Psoas muscle (tissue), 8 donors: Measurements from ENCODE around the gene RNF44. TPM values are rescaled to one million over a fixed set of nuclear protein-coding genes. Genes with fewer than 3 reads are reported as not detected.
A peak's percentile ranks its signal among the peaks of the same experiment; 100 is the strongest.

Source experiments
- ATAC-seq, 4 donors: fragments of 200-7000 bp; cut with Tn5 transposase; one replicate each; pipeline ENCODE4 v1.9.1; 2020; ENCODE audit warnings: moderate library complexity in 3 of 4, mild to moderate bottlenecking in 2 of 4
- DNase-seq, 2 donors: peaks; one replicate each; pipeline ENCODE4 v3.0.0-alpha.2; 2020
- H3K27ac ChIP-seq: fragments of 200-600 bp; one replicate; pipeline ENCODE4 v1.8.0; 2022
- H3K27me3 ChIP-seq, 3 donors: fragments of 200-600 bp in 1 of 3; one replicate each; pipeline versions ENCODE4 v1.6.1 to v1.8.0; 2013 to 2022; ENCODE audit warnings: low read length in 2 of 3, mild to moderate bottlenecking in 2 of 3, moderate library complexity in 1 of 3; ENCODE audit not compliant: insufficient read depth in 3 of 3
- H3K36me3 ChIP-seq, 2 donors: fragments of 200-600 bp in 1 of 2; one replicate each; pipeline versions ENCODE4 v1.6.1 to v1.8.0; 2013 to 2022; ENCODE audit warnings: low read depth in 1 of 2, mild to moderate bottlenecking in 1 of 2, moderate library complexity in 1 of 2; ENCODE audit not compliant: insufficient read depth in 1 of 2
- H3K4me1 ChIP-seq: fragments of 200-600 bp; one replicate; pipeline ENCODE4 v1.8.0; 2022
- H3K4me3 ChIP-seq: fragments of 200-600 bp; one replicate; pipeline ENCODE4 v1.8.0; 2022; ENCODE audit warnings: mild to moderate bottlenecking
- H3K9me3 ChIP-seq: fragments of 200-600 bp; one replicate; pipeline ENCODE4 v1.8.0; 2022
- WGBS, 3 donors: extraction: QIAGEN DNeasy Blood & Tissue Kit; methylation state at CpG; one replicate each; pipeline versions ENCODE4 v1.1.6 to v1.1.7; 2013; 5-methylcytosine and 5-hydroxymethylcytosine counted together
- intact Hi-C, 2 donors: fragments of 100-400 bp; cut with DNase I; formaldehyde crosslinking; loops; one replicate each; pipeline versions ENCODE4 v1.11.0 to v1.14.2; 2022
- polyA plus RNA-seq, 3 donors: library from polyadenylated mRNA; stranded (reverse); fragments of 200-250 nt; gene quantifications; one replicate each; pipeline ENCODE4 v1.2.3, GENCODE V29; 2013
- total RNA-seq, 4 donors: library from RNA; stranded (reverse); fragmentation: NEBNext Ultra II Directional in 2 of 4; extraction: Animal tissue kit (Norgen Biotek cat#: 25700) in 2 of 4; gene quantifications; one replicate each; pipeline versions ENCODE4 v1.2.1 to v1.2.4, GENCODE V29; 2021 to 2023
- TF ChIP-seq, protein P1 (sequence below): fragments of 200-600 bp; IDR thresholded peaks from one replicate; pipeline ENCODE4 v1.8.0; 2022; ENCODE audit warnings: antibody characterized with exemption
- donor health status: healthy with polysubstance abuse.
- donor health status: DM: no; HTN: no; CAD: no; lungs with moderate emphysema.
- donor health status: Bipolar disorder and iron deficiency.
- donor health status: healthy.
- donor health status: DM: yes; HTN: yes; CAD: no.
- donor health status: DM: no; HTN: no; CAD: no.
- donor health status: DM: no; HTN: no; CAD: no.
- donor health status: DM: yes; HTN: yes; CAD: no.

RNF44 gene
- total and polyA plus RNA-seq, 7 donors: 5.6 to 22.4 (median 14.2) TPM

DNA sequence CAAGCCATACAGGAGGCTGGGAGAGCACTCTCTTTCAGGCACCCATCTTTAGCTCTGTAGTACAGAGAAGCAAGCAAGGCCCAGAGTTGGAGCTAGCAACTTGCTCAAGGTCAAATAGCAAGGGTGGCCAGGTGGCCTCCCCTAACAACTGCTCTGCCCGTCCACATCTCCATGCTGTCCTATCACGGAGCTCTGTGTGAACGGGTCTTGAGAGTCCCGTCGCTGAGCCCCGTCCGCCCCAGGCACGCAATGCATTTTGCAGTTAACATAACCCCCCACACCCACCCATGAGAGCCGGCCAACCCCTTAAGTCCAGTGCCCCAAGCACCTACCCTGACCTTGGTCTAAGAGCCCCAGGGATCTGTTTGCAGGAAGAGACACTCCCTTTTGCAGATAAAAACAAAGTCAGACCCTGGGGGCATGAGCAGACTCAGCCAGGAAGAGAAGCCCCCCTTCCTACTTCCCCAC lies 1.5 kb downstream of the RNF44 start:
- H3K27me3 ChIP-seq: no peaks in the 10 kb centered on the region
- peaks cover 35% of the 10 kb centered on the region for H3K4me1 ChIP-seq
- peaks cover 3 to 12% of the 10 kb centered on the region in 2 donors for H3K36me3 ChIP-seq
- no peak for DNase-seq
- no peak for ATAC-seq
- H3K9me3 ChIP-seq: no peaks in the 10 kb centered on the region
- peak overlapping the region; percentile 96 for H3K27ac ChIP-seq
- H3K4me3 ChIP-seq: peak overlapping the region; percentile 77
- 2 to 15% (median 3%) methylated on average over 9 of the region's 9 CpGs for WGBS, 3 donors
- intact Hi-C loops: loop anchor here in 1 of 2 donors (5.0 kb wide), 1 partner anchor 88 kb away; the partner anchor contains the start of gene FAF2
- TF ChIP-seq, protein P1, sequence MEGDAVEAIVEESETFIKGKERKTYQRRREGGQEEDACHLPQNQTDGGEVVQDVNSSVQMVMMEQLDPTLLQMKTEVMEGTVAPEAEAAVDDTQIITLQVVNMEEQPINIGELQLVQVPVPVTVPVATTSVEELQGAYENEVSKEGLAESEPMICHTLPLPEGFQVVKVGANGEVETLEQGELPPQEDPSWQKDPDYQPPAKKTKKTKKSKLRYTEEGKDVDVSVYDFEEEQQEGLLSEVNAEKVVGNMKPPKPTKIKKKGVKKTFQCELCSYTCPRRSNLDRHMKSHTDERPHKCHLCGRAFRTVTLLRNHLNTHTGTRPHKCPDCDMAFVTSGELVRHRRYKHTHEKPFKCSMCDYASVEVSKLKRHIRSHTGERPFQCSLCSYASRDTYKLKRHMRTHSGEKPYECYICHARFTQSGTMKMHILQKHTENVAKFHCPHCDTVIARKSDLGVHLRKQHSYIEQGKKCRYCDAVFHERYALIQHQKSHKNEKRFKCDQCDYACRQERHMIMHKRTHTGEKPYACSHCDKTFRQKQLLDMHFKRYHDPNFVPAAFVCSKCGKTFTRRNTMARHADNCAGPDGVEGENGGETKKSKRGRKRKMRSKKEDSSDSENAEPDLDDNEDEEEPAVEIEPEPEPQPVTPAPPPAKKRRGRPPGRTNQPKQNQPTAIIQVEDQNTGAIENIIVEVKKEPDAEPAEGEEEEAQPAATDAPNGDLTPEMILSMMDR: no peak

DNA sequence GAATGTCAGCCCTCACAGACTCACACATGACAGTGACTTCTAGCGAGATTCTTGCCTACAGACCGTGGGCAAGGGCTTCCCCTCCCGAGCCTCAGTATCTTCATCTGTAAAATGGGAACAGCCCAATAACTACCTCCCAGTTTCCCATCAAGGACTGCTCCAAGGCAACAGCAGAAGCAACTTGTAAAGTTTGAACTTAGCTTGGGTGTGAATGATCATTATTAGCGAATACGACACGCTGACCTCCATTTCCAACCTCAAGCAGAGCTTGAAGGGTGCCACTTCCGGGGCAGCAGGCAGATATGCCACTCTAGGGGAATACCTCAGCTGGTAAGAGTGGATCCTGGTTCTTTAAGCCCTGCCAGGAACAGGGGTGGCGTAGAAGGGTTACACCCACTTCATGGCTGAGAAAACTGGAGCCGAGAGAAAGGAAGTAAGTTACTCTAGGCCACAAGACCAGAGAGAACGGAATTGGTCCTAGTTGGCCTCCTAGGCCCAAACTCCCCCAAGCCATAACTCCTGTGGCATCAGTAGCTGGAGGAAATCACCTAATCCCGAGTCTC lies 2.0 kb downstream of the RNF44 start:
- intact Hi-C loops: loop anchor here in 1 of 2 donors (5.0 kb wide), 1 partner anchor 88 kb away; the partner anchor contains the start of gene FAF2
- Histone ChIP-seq H3K36me3 (peaks cover 3 to 17% of the 10 kb centered on the region in 2 donors), H3K27ac (peak overlapping the region; percentile 96), H3K27me3 (no peaks in the 10 kb centered on the region), H3K9me3 (no peaks in the 10 kb centered on the region), H3K4me1 (peaks cover 35% of the 10 kb centered on the region), H3K4me3 (peak overlapping the region; percentile 77)
- DNase-seq (no peak), ATAC-seq (no peak)
- TF ChIP-seq, protein P1: no peak
- 44 to 52% (median 45%) methylated on average over 11 of the region's 11 CpGs for WGBS, 3 donors

DNA sequence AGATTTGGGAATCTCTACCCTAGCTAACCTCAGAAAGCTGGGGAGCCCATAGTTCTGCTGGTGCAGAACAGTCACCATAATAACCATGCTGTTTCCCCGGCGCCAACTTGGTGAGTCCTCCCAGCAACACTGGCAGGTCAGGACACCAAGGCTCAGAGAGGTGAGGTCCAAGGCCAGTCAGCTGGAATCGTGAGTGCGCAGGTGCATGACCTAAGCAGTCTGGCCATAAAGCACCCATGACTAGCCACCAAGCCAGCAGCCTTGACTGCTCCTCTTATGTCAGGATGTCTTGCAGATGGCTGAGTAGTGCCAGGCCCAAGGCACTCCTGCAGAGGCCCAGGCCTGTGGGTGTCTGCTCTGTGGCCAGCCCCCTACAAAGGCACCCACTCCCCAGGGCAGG lies 2.6 kb downstream of the RNF44 start:
- DNase-seq: no peak
- TF ChIP-seq, protein P1: no peak
- ATAC-seq: no peak
- H3K4me1 ChIP-seq: peaks cover 35% of the 10 kb centered on the region
- H3K36me3 ChIP-seq: peaks cover 3 to 20% of the 10 kb centered on the region in 2 donors
- peak overlapping the region; percentile 96 for H3K27ac ChIP-seq
- 37 to 45% (median 42%) methylated on average over 4 of the region's 4 CpGs for WGBS, 3 donors
- no peaks in the 10 kb centered on the region for H3K27me3 ChIP-seq
- intact Hi-C loops: loop anchor here (5.0 kb wide), 1 partner anchor 87 kb away; the partner anchor contains the start of gene FAF2 (in 2 of the 2)
- H3K9me3 ChIP-seq: no peaks in the 10 kb centered on the region
- peak overlapping the region; percentile 77 for H3K4me3 ChIP-seq

DNA sequence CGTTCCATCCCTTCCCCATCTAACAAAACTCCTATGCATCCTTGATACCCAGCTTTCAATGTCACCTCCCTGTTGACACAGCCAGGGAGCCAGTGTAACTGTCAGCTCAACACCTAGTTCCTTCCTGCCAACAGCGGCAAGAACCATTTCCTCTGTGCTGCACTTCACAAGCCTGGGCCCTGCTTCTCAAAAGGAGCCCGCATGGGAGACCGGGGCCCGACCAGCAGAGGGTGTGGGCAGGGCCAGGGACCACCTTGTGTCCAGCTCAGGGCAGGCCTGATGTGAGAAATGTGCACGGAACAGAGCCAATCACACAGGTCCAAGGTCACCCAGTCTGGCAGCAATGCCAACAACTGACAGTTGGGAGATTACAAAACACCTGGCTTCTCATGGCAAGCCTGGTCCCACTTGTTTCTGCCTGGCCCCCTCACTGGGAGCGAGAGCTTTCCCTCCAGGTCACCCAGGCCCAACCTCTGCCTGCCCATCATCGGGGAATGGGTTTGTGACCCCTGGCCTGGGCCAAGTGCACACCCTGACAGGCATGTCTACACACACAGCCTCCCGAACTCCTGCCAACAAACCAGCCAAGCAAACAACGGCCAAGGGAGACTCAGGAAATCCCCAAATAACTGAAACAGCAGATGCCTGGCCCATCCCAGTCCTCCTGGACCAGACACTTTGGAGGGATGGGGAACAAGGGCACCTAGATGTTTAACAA lies 3.1 kb downstream of the RNF44 start:
- Histone ChIP-seq H3K36me3 (peaks cover 5 to 25% of the 10 kb centered on the region in 2 donors), H3K4me3 (peak overlapping the region; percentile 77), H3K27ac (peak overlapping the region; percentile 96), H3K9me3 (no peaks in the 10 kb centered on the region), H3K27me3 (no peaks in the 10 kb centered on the region), H3K4me1 (peaks cover 35% of the 10 kb centered on the region)
- intact Hi-C loops: loop anchor here in 1 of 2 donors (5.0 kb wide), 1 partner anchor 87 kb away; the partner anchor contains the start of gene FAF2
- WGBS, 3 donors: 8 to 18% (median 9%) methylated on average over 10 of the region's 10 CpGs
- DNase-seq (peak in 1 of 2 donors; percentile 64), ATAC-seq (no peak)
- TF ChIP-seq, protein P1: no peak
